HUES6 (cell line): ENCODE data around the gene WSB1.
A peak's percentile ranks its signal among the peaks of the same experiment; 100 is the strongest.

Experiments used
- H3K27ac ChIP-seq: 2 replicates; pipeline ENCODE4 v1.7.0; 2013; ENCODE audit warnings: low read depth, mild to moderate bottlenecking, low read length, inconsistent platforms
- H3K27me3 ChIP-seq: 2 replicates; pipeline ENCODE4 v1.6.1; 2013; ENCODE audit warnings: low read length; ENCODE audit not compliant: control insufficient read depth, insufficient read depth
- H3K36me3 ChIP-seq: 2 replicates; pipeline ENCODE4 v1.6.1; 2013; ENCODE audit warnings: low read length; ENCODE audit not compliant: control insufficient read depth, insufficient read depth
- H3K4me1 ChIP-seq: 2 replicates; pipeline ENCODE4 v1.6.1; 2013; ENCODE audit warnings: low read length; ENCODE audit not compliant: control insufficient read depth, insufficient read depth
- H3K4me3 ChIP-seq: 2 replicates; pipeline ENCODE4 v1.5.1; 2013; ENCODE audit warnings: low read depth, low read length
- H3K9ac ChIP-seq: one replicate; pipeline ENCODE4 v1.6.1; 2013; ENCODE audit warnings: mild to moderate bottlenecking, low read length
- H3K9me3 ChIP-seq: 2 replicates; pipeline ENCODE4 v1.6.1; 2013; ENCODE audit warnings: low read depth, low read length; ENCODE audit not compliant: control insufficient read depth, insufficient read depth

WSB1 gene

GRCh38 chr17:27339198-27339835 is 45.4 kb downstream of the WSB1 start:
- H3K4me1 ChIP-seq = peaks cover 60% of the 10 kb centered on the region

DNA sequence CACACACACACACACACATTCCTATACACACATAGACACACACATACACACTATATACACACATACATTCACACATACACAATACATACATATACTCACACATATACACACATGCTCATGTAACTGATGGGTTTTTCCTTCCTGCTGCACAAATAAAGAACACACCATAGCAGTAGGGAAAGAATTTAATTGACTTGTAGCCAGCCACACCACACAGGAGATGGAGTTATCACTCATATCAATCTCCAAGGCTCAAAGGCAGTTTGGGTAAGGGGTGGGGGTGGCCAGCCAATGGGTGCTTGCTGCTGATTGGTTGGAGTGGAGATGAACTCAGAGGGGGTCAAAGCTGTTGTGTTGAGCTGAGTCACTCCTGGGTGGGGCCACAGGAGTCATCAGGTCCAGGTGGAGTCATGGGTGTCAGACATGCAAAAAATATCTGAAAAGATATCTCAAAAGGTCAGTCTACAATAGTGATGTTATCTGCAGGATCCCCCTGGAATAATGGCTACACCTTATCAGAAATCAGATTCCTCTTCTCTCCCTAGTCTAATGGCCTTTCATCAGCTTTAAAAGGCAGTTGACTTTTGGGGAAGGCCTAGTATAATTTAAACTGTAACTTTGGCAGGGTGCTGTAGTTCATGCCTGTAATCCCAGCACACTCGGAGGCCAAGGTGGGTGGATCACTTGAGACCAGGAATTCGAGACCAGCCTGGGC is 46.1 kb downstream of the WSB1 start:
- H3K4me1 ChIP-seq = peaks cover 67% of the 10 kb centered on the region
- H3K27me3 ChIP-seq = no peaks in the 10 kb centered on the region
- no peaks in the 10 kb centered on the region; the same call in 1 of the 2 replicates for H3K9me3 ChIP-seq
- no peak overlapping the region for H3K9ac ChIP-seq
- H3K4me3 ChIP-seq = peak overlapping the region; percentile 14; the same call in 1 of the 2 replicates
- H3K36me3 ChIP-seq = no peaks in the 10 kb centered on the region
- no peak overlapping the region; the same call in 1 of the 2 replicates for H3K27ac ChIP-seq

More at GRCh38 chr17:27339198-27339835, 45.4 kb downstream of the WSB1 start:
- Histone ChIP-seq H3K27me3 (no peaks in the 10 kb centered on the region), H3K36me3 (no peaks in the 10 kb centered on the region), H3K4me3 (peak overlapping the region; percentile 14; the same call in 1 of the 2 replicates), H3K9me3 (no peaks in the 10 kb centered on the region; the same call in 1 of the 2 replicates), H3K27ac (no peak overlapping the region), H3K9ac (no peak overlapping the region)

DNA sequence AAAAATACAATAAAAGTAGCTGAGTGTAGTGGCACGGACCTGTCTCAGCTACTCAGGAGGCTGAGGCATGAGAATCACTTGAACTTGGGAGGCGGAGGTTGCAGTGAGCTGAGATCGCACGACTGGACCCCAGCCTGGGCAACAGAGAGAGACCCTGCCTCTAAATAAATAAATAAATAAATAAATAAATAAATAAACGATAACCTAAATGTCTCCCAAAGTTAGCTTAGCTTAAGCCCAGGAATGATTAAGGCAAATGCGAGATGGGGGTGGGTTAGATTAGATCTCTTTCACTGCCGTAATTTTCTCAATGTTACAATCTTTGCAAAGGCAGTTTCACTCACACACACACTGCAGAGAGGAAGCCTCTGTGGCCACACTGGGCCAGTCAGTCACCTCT is 46.7 kb downstream of the WSB1 start:
- Histone ChIP-seq H3K36me3 (no peaks in the 10 kb centered on the region), H3K4me1 (peaks cover 69% of the 10 kb centered on the region), H3K9me3 (no peaks in the 10 kb centered on the region; the same call in 1 of the 2 replicates), H3K27me3 (no peaks in the 10 kb centered on the region), H3K27ac (peak overlapping the region; percentile 1; the same call in 1 of the 2 replicates), H3K9ac (no peak overlapping the region), H3K4me3 (no peak overlapping the region)

DNA sequence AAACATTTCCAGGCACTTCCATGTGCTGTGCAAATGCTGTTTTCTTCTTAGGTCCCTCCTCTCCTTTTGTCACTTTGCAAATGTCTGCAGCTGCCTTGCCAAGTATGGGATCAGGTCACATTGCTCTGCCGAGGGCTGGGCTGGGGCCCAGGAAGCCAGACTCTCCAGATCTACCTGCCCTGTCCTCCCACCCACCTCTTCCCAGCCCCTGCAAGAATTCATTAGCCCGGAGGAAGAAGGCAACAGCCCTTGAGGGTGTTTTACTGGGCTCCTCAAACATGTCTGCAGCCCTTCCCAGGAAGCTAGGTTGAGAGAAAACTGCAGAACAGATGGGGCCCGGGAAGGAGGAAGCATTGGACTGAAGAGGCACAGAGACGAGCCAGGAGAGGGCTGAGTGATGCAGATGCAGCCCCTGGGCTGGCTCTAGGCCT is 47.1 kb downstream of the WSB1 start:
- H3K4me1 ChIP-seq = peaks cover 69% of the 10 kb centered on the region
- no peaks in the 10 kb centered on the region; the same call in 1 of the 2 replicates for H3K9me3 ChIP-seq
- no peak overlapping the region for H3K4me3 ChIP-seq
- H3K27ac ChIP-seq = peak overlapping the region; percentile 1; the same call in 1 of the 2 replicates
- H3K27me3 ChIP-seq = no peaks in the 10 kb centered on the region
- no peak overlapping the region for H3K9ac ChIP-seq
- H3K36me3 ChIP-seq = no peaks in the 10 kb centered on the region

GRCh38 chr17:27342059-27342458 is 48.1 kb downstream of the WSB1 start:
- Histone ChIP-seq H3K4me3 (no peak overlapping the region), H3K27me3 (no peaks in the 10 kb centered on the region), H3K9me3 (no peaks in the 10 kb centered on the region; the same call in 1 of the 2 replicates), H3K27ac (no peak overlapping the region), H3K36me3 (no peaks in the 10 kb centered on the region), H3K9ac (no peak overlapping the region), H3K4me1 (peaks cover 63% of the 10 kb centered on the region)

DNA sequence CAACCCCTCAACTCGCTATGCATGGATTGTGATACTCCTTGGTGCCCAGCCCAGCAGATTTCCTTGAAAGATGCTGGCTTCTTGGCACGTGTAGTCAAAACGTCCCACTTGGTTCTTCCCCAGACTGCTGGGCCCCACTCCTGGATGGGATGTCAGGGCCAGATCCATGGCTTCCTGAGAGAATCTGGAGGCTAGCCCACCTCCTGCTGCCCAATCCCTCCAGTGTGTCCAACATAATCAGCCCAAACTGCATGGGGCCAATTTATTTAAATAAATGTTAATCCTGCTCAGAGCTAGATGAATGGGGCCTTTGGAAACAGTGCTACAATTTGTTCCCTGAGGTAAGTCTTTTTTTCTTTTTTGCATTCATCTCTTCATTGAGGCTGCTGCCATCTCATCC is 49.4 kb downstream of the WSB1 start:
- peaks cover 54% of the 10 kb centered on the region for H3K4me1 ChIP-seq
- no peaks in the 10 kb centered on the region for H3K36me3 ChIP-seq
- H3K9ac ChIP-seq = no peak overlapping the region
- H3K27ac ChIP-seq = no peak overlapping the region
- H3K4me3 ChIP-seq = no peak overlapping the region
- H3K27me3 ChIP-seq = no peaks in the 10 kb centered on the region
- no peaks in the 10 kb centered on the region; the same call in 1 of the 2 replicates for H3K9me3 ChIP-seq

DNA sequence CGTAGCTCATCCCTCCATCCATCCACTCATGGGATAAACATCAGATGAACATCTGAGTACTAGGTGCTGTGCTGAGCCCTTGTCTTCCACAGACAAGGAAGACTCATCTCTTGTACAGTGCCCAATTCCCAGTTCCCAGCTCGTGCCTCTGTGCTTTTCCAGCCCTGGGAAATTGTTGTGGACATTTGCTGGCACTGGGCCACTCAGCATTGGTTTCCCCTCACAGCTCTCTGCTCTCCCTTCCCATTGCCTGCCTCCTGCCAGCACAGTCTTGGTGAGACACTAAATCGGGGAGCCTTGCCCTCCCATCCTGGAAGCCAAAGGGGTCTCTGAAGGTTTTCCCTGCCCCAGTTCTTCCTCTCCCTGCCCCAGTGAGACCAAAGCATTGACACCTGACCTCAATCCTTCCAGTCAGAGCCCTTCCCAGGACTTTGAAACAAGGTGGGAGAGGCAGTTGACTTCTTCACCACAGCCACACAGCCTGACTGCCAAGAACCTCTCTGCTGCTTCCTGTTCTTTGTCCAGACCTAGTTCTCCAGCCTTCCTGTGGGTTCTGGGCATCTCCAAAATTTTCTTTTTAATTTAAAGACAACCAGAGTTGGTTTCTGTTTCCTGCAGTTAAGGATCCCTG is 50.2 kb downstream of the WSB1 start:
- Histone ChIP-seq H3K4me1 (peaks cover 46% of the 10 kb centered on the region), H3K9me3 (no peaks in the 10 kb centered on the region; the same call in 1 of the 2 replicates), H3K4me3 (no peak overlapping the region), H3K9ac (no peak overlapping the region), H3K27ac (no peak overlapping the region), H3K27me3 (no peaks in the 10 kb centered on the region), H3K36me3 (no peaks in the 10 kb centered on the region)

- Histone ChIP-seq H3K27me3 (no peaks in the 10 kb centered on the region), H3K4me3 (peak overlapping the region; percentile 62), H3K9me3 (no peaks in the 10 kb centered on the region), H3K9ac (peak overlapping the region; percentile 89), H3K4me1 (peaks cover 37% of the 10 kb centered on the region), H3K27ac (peak overlapping the region; percentile 97), H3K36me3 (no peaks in the 10 kb centered on the region)
These were observed 51.4 kb downstream of the WSB1 start for GRCh38 chr17:27345141-27345904.

GRCh38 chr17:27346228-27346899 is 52.5 kb downstream of the WSB1 start:
- H3K9ac ChIP-seq = no peak overlapping the region
- H3K36me3 ChIP-seq = no peaks in the 10 kb centered on the region
- no peak overlapping the region for H3K27ac ChIP-seq
- no peak overlapping the region for H3K4me3 ChIP-seq
- H3K27me3 ChIP-seq = no peaks in the 10 kb centered on the region
- H3K4me1 ChIP-seq = peaks cover 28% of the 10 kb centered on the region
- no peaks in the 10 kb centered on the region for H3K9me3 ChIP-seq

DNA sequence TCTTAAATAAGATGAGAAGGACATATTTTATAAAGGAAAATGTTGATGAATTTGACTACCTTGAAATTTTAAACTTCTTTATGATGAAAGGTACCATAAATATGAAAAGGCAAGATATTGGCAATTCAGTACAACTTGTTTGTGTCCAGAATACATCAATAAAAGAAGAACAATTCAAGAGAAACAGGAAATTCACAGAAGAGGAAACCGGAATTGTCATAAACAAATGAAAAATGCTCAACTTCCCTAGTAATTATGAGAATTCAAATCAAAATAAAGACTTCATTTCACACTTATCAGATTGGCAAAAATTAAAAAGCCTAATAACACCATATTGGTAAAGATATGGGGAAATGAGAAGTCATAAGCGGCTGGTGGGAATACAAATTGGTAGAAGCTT is 54.3 kb downstream of the WSB1 start:
- Histone ChIP-seq H3K27ac (no peak overlapping the region), H3K36me3 (no peaks in the 10 kb centered on the region), H3K9me3 (no peaks in the 10 kb centered on the region; the same call in 1 of the 2 replicates), H3K27me3 (no peaks in the 10 kb centered on the region), H3K4me3 (peak overlapping the region; percentile 59), H3K4me1 (peaks cover 27% of the 10 kb centered on the region), H3K9ac (no peak overlapping the region)
